Fibroblast of lung (primary cell): ENCODE measurements around the gene TRIM44.

Experiments used
- CTCF ChIP-seq, 2 donors: IDR thresholded peaks in 1 of 2; conservative IDR thresholded peaks in 1 of 2; 1 replicate in 1 of 2; 2 replicates in 1 of 2; pipeline ENCODE4 v1.5.1; 2011 to 2012; ENCODE audit warnings: low read length in 2 of 2, control low read depth in 1 of 2, inconsistent platforms in 1 of 2, low read depth in 1 of 2, mild to moderate bottlenecking in 1 of 2
- EZH2 ChIP-seq: IDR thresholded peaks from 2 replicates; pipeline ENCODE4 v1.5.1; 2012; ENCODE audit warnings: low read length, control low read depth, mild to moderate bottlenecking; ENCODE audit errors: missing control alignments

GRCh38 chr11:35844579-35844978, 182.0 kb downstream of the TRIM44 start:
- no peak for TF ChIP-seq CTCF (conservative IDR thresholded peaks at IDR 0.05 in 1 of 2, IDR thresholded peaks at IDR 0.05 in 1 of 2; ENCODE audit: low read depth in 1 of 2, low read length in 2 of 2)
- TF ChIP-seq EZH2 = no peak
